AG04449 (cell line): ENCODE data around the gene UPK3B.
"Not testable (repeated sequence)": the region's sequence is repeated elsewhere in the genome, so short reads cannot be mapped to it uniquely, and the experiment has no call there.

ENCODE experiments used
- CTCF ChIA-PET: fragments of 350-600 bp; formaldehyde crosslinking; extraction: SDS; loops from one replicate; lab custom pipeline; 2021; ENCODE audit warnings: antibody characterized with exemption; lab: Yijun Ruan, JAX
- POLR2A ChIA-PET: fragments of 400-600, 350-600 bp; formaldehyde crosslinking; extraction: SDS; loops from one replicate; lab custom pipeline; 2020; ENCODE audit warnings: antibody characterized with exemption, inconsistent platforms; lab: Yijun Ruan, JAX
- DNase-seq: peaks from one replicate; pipeline ENCODE4 v3.0.0-alpha.2; 2010; ENCODE audit warnings: low read depth, low spot score
- H3K4me3 ChIP-seq: 2 replicates; pipeline ENCODE4 v1.5.1; 2011; ENCODE audit warnings: low read depth, mild to moderate bottlenecking, control low read depth, low read length
- CTCF ChIP-seq: IDR thresholded peaks from one replicate; pipeline ENCODE4 v1.5.1; 2011; ENCODE audit warnings: mild to moderate bottlenecking, moderate library complexity, low read length, control low read depth, inconsistent platforms; ENCODE audit not compliant: insufficient read depth; ENCODE audit errors: missing control alignments

UPK3B gene

GRCh38 chr7:76509931-76510877 lies at the start of gene UPK3B:
UPK3B (plus strand) TSS chr7:76510552; CDS start chr7:76510653, 101 bp downstream.
- POLR2A ChIA-PET, result no interaction called here
- CTCF ChIA-PET, result no interaction called here
- no peak within 1 kb of the TSS for H3K4me3 ChIP-seq
- TF ChIP-seq CTCF, result no peak
- DNase-seq, result no peak

GRCh38 chr7:76460767-76461166 lies 49.6 kb upstream of the UPK3B start:
- CTCF ChIA-PET, DNase-seq, POLR2A ChIA-PET, H3K4me3 ChIP-seq: not testable (repeated sequence)

GRCh38 chr7:76461464-76462101 lies 48.8 kb upstream of the UPK3B start, which contains the start of gene DTX2:
DTX2 (plus strand) TSS chr7:76461709; CDS start chr7:76480510, 18,801 bp downstream.
- H3K4me3 ChIP-seq, result peak within 1 kb of the TSS; percentile 53
- DNase-seq, POLR2A ChIA-PET, CTCF ChIA-PET: not testable (repeated sequence)
- TF ChIP-seq CTCF, result peak; percentile 2

- POLR2A ChIA-PET, DNase-seq, CTCF ChIA-PET, H3K4me3 ChIP-seq: not testable (repeated sequence)
Observed at GRCh38 chr7:76462271-76462882, 48.0 kb upstream of the UPK3B start.

GRCh38 chr7:76464959-76465358 lies 45.4 kb upstream of the UPK3B start:
- POLR2A ChIA-PET, CTCF ChIA-PET: not testable (repeated sequence)

GRCh38 chr7:76465950-76466349 lies 44.4 kb upstream of the UPK3B start:
- H3K4me3 ChIP-seq, CTCF ChIA-PET, DNase-seq, POLR2A ChIA-PET: not testable (repeated sequence)

More at GRCh38 chr7:76464959-76465358, 45.4 kb upstream of the UPK3B start:
- not testable (repeated sequence) for DNase-seq, H3K4me3 ChIP-seq

- CTCF ChIA-PET, DNase-seq, H3K4me3 ChIP-seq, POLR2A ChIA-PET: not testable (repeated sequence)
Observed at GRCh38 chr7:76467743-76468404, 42.5 kb upstream of the UPK3B start.

- POLR2A ChIA-PET, H3K4me3 ChIP-seq, DNase-seq, CTCF ChIA-PET: not testable (repeated sequence)
Observed at GRCh38 chr7:76471556-76472221, 38.7 kb upstream of the UPK3B start.

GRCh38 chr7:76473097-76473496 lies 37.3 kb upstream of the UPK3B start:
- CTCF ChIA-PET, H3K4me3 ChIP-seq, POLR2A ChIA-PET, DNase-seq: not testable (repeated sequence)

GRCh38 chr7:76476280-76476679 lies 34.1 kb upstream of the UPK3B start:
- H3K4me3 ChIP-seq, CTCF ChIA-PET, POLR2A ChIA-PET, DNase-seq: not testable (repeated sequence)

- CTCF ChIA-PET, DNase-seq, POLR2A ChIA-PET, H3K4me3 ChIP-seq: not testable (repeated sequence)
Observed at GRCh38 chr7:76476742-76477474, 33.4 kb upstream of the UPK3B start.

- DNase-seq, H3K4me3 ChIP-seq, POLR2A ChIA-PET, CTCF ChIA-PET: not testable (repeated sequence)
Observed at GRCh38 chr7:76479628-76480027, 30.7 kb upstream of the UPK3B start.
